Endothelial cell of umbilical vein (primary cell): ENCODE measurements around the gene GLI1. TPM values are rescaled to one million over a fixed set of nuclear protein-coding genes. Genes with fewer than 3 reads are reported as not detected.

Experiments used
- Bru-seq: library from RNA; stranded (reverse); fragments of 400-500 nt; gene quantifications from one replicate; lab custom pipeline; 2021; lab: Mats Ljungman, UMichigan
- BruChase-seq, 2 experiments: library from RNA; stranded (reverse); fragments of 400-500 nt; gene quantifications; one replicate each; lab custom pipeline; 2021; lab: Mats Ljungman, UMichigan
- BruUV-seq: library from RNA; stranded (reverse); fragments of 400-500 nt; replicated peaks from 2 replicates; lab custom pipeline; 2021; lab: Mats Ljungman, UMichigan
- CTCF ChIA-PET: fragments of 300-600, 350-600 bp; sonication (Branson Sonifier 250); formaldehyde crosslinking; loops from one replicate; lab custom pipeline; 2021; ENCODE audit warnings: antibody characterized with exemption, inconsistent platforms; lab: Charles Lee
- POLR2A ChIA-PET: fragments of 300-600, 350-600 bp; sonication (Branson Sonifier 250); formaldehyde crosslinking; loops from one replicate; lab custom pipeline; 2021; ENCODE audit warnings: antibody characterized with exemption, inconsistent platforms; lab: Charles Lee
- DNase-seq: peaks from one replicate; pipeline ENCODE4 v3.0.0-alpha.2; 2011; ENCODE audit warnings: low read depth, low spot score
- FAIRE-seq: peaks from 2 replicates; lab custom pipeline; 2011; peaks lifted over from hg19 to GRCh38; lab: Jason Lieb, UNC
- H2AFZ ChIP-seq: 2 replicates; pipeline ENCODE4 v1.6.0; 2012; ENCODE audit warnings: low read depth, low read length, control low read depth, inconsistent platforms
- H3K27ac ChIP-seq: 2 replicates; pipeline ENCODE4 v1.5.1; 2011; ENCODE audit warnings: low read depth, mild to moderate bottlenecking, control low read depth, low read length, moderate library complexity; ENCODE audit not compliant: insufficient read depth
- H3K27me3 ChIP-seq, 2 experiments: 2 replicates each; pipeline versions ENCODE4 v1.6.0 to v1.6.1; 2011; ENCODE audit warnings: low read length in 2 of 2, mixed read lengths in 1 of 2; ENCODE audit not compliant: control insufficient read depth in 2 of 2, insufficient read depth in 2 of 2
- H3K36me3 ChIP-seq, 2 experiments: 2 replicates in 1 of 2; 3 replicates in 1 of 2; pipeline ENCODE4 v1.5.1; 2011; ENCODE audit warnings: low read length in 2 of 2, mild to moderate bottlenecking in 1 of 2, moderate library complexity in 1 of 2; ENCODE audit not compliant: control insufficient read depth in 2 of 2, insufficient read depth in 2 of 2; ENCODE audit errors: extremely low read depth in 1 of 2
- H3K4me1 ChIP-seq: 3 replicates; pipeline ENCODE4 v1.5.1; 2011; ENCODE audit warnings: mild to moderate bottlenecking, low read length; ENCODE audit not compliant: control insufficient read depth, insufficient read depth; ENCODE audit errors: extremely low read depth
- H3K4me2 ChIP-seq: 2 replicates; pipeline ENCODE4 v1.6.1; 2011; ENCODE audit warnings: low read length, control low read depth, mixed read lengths; ENCODE audit not compliant: insufficient read depth
- H3K4me3 ChIP-seq, 3 experiments: fragments of 200-600 bp in 1 of 3; sonication (generic), shearing (Covaris generic) in 1 of 3; replicated peaks in 1 of 3; 2 replicates each; pipeline ENCODE4 v1.5.1; 2011 to 2016; ENCODE audit warnings: control low read depth in 3 of 3, low read length in 3 of 3, mild to moderate bottlenecking in 2 of 3, inconsistent platforms in 1 of 3, low read depth in 1 of 3, moderate library complexity in 1 of 3; ENCODE audit not compliant: insufficient read depth in 1 of 3
- H3K79me2 ChIP-seq: 2 replicates; pipeline ENCODE4 v1.6.0; 2012; ENCODE audit warnings: low read length, inconsistent platforms; ENCODE audit not compliant: control insufficient read depth, insufficient read depth
- H3K9ac ChIP-seq: replicated peaks from 2 replicates; pipeline ENCODE3; 2011; ENCODE audit warnings: low read length, control low read depth; ENCODE audit not compliant: insufficient read depth; ENCODE audit errors: extremely low read depth
- H3K9me1 ChIP-seq: replicated peaks from 3 replicates; pipeline ENCODE4 v1.6.0; 2011; ENCODE audit warnings: mild to moderate bottlenecking, low read length; ENCODE audit not compliant: control insufficient read depth, insufficient read depth; ENCODE audit errors: extremely low read depth
- H3K9me3 ChIP-seq: replicated peaks from 2 replicates; pipeline ENCODE4 v1.5.1; 2012; ENCODE audit warnings: low read length, inconsistent platforms; ENCODE audit not compliant: control insufficient read depth, insufficient read depth
- H4K20me1 ChIP-seq: replicated peaks from 2 replicates; pipeline ENCODE3; 2011; ENCODE audit warnings: mild to moderate bottlenecking, low read length; ENCODE audit not compliant: control insufficient read depth, insufficient read depth; ENCODE audit errors: extremely low read depth
- CTCF ChIP-seq, 2 donors: IDR thresholded peaks; 1 replicate in 1 of 2; 2 replicates in 1 of 2; pipeline ENCODE4 v1.5.1; 2011; ENCODE audit warnings: low read length in 2 of 2, mild to moderate bottlenecking in 2 of 2, moderate library complexity in 2 of 2, control low read depth in 1 of 2, inconsistent platforms in 1 of 2, low read depth in 1 of 2; ENCODE audit not compliant: insufficient read depth in 1 of 2; ENCODE audit errors: extremely low read depth in 1 of 2
- EZH2 ChIP-seq: IDR thresholded peaks from 2 replicates; pipeline ENCODE4 v1.6.1; 2012; ENCODE audit warnings: borderline replicate concordance, low read depth, mild to moderate bottlenecking, moderate library complexity, low read length, inconsistent platforms; ENCODE audit not compliant: severe bottlenecking
- dilution Hi-C: fragments of 300-500 bp; cut with MboI; formaldehyde crosslinking; loops from one replicate; pipeline ENCODE4 v1.15.0; 2019; ENCODE audit warnings: low sequenced_read_pairs; ENCODE audit not compliant: extremely low pct_ligation_motif_present
- intact Hi-C: fragments of 100-400 bp; cut with micrococcal nuclease; formaldehyde crosslinking; loops from one replicate; pipeline ENCODE4 v1.10.0; 2022
- long read RNA-seq: library from polyadenylated mRNA; stranded (forward); transcript quantifications from one replicate; pipeline ENCODE4 v2.0.0, GENCODE V29; 2021
- polyA minus RNA-seq, 3 experiments: library from RNA; depleted of rRNA, polyadenylated mRNA; stranded (reverse); fragments of >200 nt; gene quantifications; 1 replicate in 1 of 3; 2 replicates in 2 of 3; pipeline ENCODE4 v1.2.3, GENCODE V29; 2011
- polyA plus RNA-seq, 4 experiments: library from polyadenylated mRNA; depleted of rRNA in 3 of 4; stranded (reverse) in 3 of 4; unstranded in 1 of 4; fragments of >200 nt; gene quantifications; 2 replicates each; pipeline versions ENCODE4 v1.2.1 to v1.2.3, GENCODE V29; 2011 to 2012; ENCODE audit warnings: missing spikeins in 1 of 4
- total RNA-seq: library from RNA; stranded (reverse); gene quantifications from 2 replicates; pipeline ENCODE4 v1.2.3, GENCODE V29; 2021

GLI1 gene
- total RNA-seq = 0.29 and 1.1 TPM in 2 replicates
- 0.10 and 0.14 TPM in 2 replicates for polyA plus RNA-seq
- 0.09 and 0.14 TPM in 2 replicates for polyA plus RNA-seq (2011; cell fraction: cytosol; rRNA removed)
- 0.55 and 0.73 TPM in 2 replicates for polyA plus RNA-seq (2011; cell fraction: nucleus; rRNA removed)
- 0.25 TPM in 1 of 2 replicates, not detected in the other for polyA plus RNA-seq (2012)
- polyA minus RNA-seq = not detected in 2 replicates
- 0.41 TPM for polyA minus RNA-seq (2011; cell fraction: cytosol; rRNA and poly(A)+ RNA removed)
- polyA minus RNA-seq (2011; cell fraction: nucleus; rRNA and poly(A)+ RNA removed) = not detected in 2 replicates
- percentile 10 among the genes with signal in this experiment for Bru-seq, nascent RNA
- BruChase-seq, experiment 1, labeled RNA remaining after a 6-hour chase = percentile 7 among the genes with signal in this experiment
- BruChase-seq, experiment 2, labeled RNA remaining after a 2-hour chase = percentile 15 among the genes with signal in this experiment
- long read RNA-seq, partial matches to known transcripts = 1 of 1 reads
- long read RNA-seq, other reads (novel, unspliced or antisense) = 0 of 1 reads

GRCh38 chr12:57459750-57460467 is at the start of gene GLI1:
Gene GLI1, plus strand, starts transcription at chr12:57459785. Its CDS starts 3,907 bp downstream, at chr12:57463692.
- dilution Hi-C loops = no loop called here
- POLR2A ChIA-PET = no interaction called here
- peak within 1 kb of the TSS; percentile 37 to 63 (median 55) for H3K4me3 ChIP-seq
- no peaks in the 10 kb centered on the region for H3K9me3 ChIP-seq
- intact Hi-C loops = loop anchor here (1.0 to 2.0 kb wide), 2 partner anchors 28 to 161 kb away; partner anchors contain the start of gene MARS1
- H3K79me2 ChIP-seq = no peaks in the 10 kb centered on the region
- peak within 1 kb of the TSS; percentile 92 for H2AFZ ChIP-seq
- FAIRE-seq = no peak
- H3K27ac ChIP-seq = peak within 1 kb of the TSS; percentile 25
- peaks cover 5 to 10% of the 10 kb centered on the region in 2 experiments for H3K27me3 ChIP-seq
- TF ChIP-seq EZH2 (peak; percentile 10), CTCF (IDR thresholded peaks at IDR 0.05; ENCODE audit: extremely low read depth in 1 of 2, insufficient read depth in 1 of 2, low read depth in 1 of 2, low read length in 2 of 2) (no peak)
- no peaks in the 10 kb centered on the region for H3K36me3 ChIP-seq
- CTCF ChIA-PET = interaction anchor here (0.6 to 2.0 kb wide), 30 partner anchors 9 to 1486 kb away, joined by 3 to 27 read pairs (median 4); partner anchors contain the start of genes B4GALNT1, RAB5B and SHMT2
- peak within 1 kb of the TSS; percentile 79 for H3K4me2 ChIP-seq
- no TSS peak for BruUV-seq
- H3K9me1 ChIP-seq = no peaks in the 10 kb centered on the region
- peaks cover 14% of the 10 kb centered on the region for H3K4me1 ChIP-seq
- DNase-seq = no peak
- H3K9ac ChIP-seq = peak within 1 kb of the TSS; percentile 36
- no peaks in the 10 kb centered on the region for H4K20me1 ChIP-seq
